Sigmoid colon (tissue), 7 donors: ENCODE results near the gene EDEM1. TPM values are rescaled to one million over a fixed set of nuclear protein-coding genes. Genes with fewer than 3 reads are reported as not detected.

Experiments used
- DNase-seq: peaks from one replicate; pipeline ENCODE4 v3.0.0-alpha.2; 2019
- H3K27ac ChIP-seq, 4 donors: fragments of 200-600 bp; sonication (generic); one replicate each; pipeline ENCODE4 v1.5.1; 2016 to 2019; ENCODE audit warnings: mild to moderate bottlenecking in 1 of 4
- H3K27me3 ChIP-seq, 3 donors: fragments of 200-600 bp; sonication (generic); one replicate each; pipeline ENCODE4 v1.5.1; 2019; ENCODE audit warnings: mild to moderate bottlenecking in 1 of 3
- H3K36me3 ChIP-seq, 4 donors: fragments of 200-600 bp; sonication (generic); one replicate each; pipeline ENCODE4 v1.5.1; 2016 to 2019
- H3K4me1 ChIP-seq, 4 donors: fragments of 200-600 bp; sonication (generic); one replicate each; pipeline ENCODE4 v1.5.1; 2017 to 2019
- H3K4me3 ChIP-seq, 4 donors: fragments of 200-600 bp; sonication (generic); one replicate each; pipeline ENCODE4 v1.5.1; 2017 to 2019; ENCODE audit warnings: mild to moderate bottlenecking in 2 of 4, moderate library complexity in 1 of 4
- H3K9me3 ChIP-seq, 4 donors: fragments of 200-600 bp in 3 of 4; sonication (generic) in 3 of 4; one replicate each; pipeline versions ENCODE4 v1.5.1 to v1.6.1; 2013 to 2019
- CTCF ChIP-seq, 4 experiments: fragments of 450-650 bp in 3 of 4; fragments of 200-600 bp in 1 of 4; IDR thresholded peaks; one replicate each; pipeline ENCODE4 v1.5.1; 2016 to 2019; ENCODE audit warnings: antibody characterized with exemption in 4 of 4, mild to moderate bottlenecking in 3 of 4, moderate library complexity in 2 of 4
- EP300 ChIP-seq, 4 donors: sonication (generic); formaldehyde crosslinking; IDR thresholded peaks; one replicate each; pipeline ENCODE4 v1.6.1; 2017; ENCODE audit warnings: antibody characterized with exemption in 4 of 4
- POLR2A ChIP-seq, 2 donors: fragments of 450-650 bp; IDR thresholded peaks; one replicate each; pipeline ENCODE4 v1.6.1; 2016; ENCODE audit warnings: antibody characterized with exemption in 2 of 2, mild to moderate bottlenecking in 2 of 2, moderate library complexity in 2 of 2
- POLR2AphosphoS5 ChIP-seq, 4 donors: sonication (generic); formaldehyde crosslinking; IDR thresholded peaks; one replicate each; pipeline ENCODE4 v1.6.1; 2017; ENCODE audit warnings: antibody characterized with exemption in 4 of 4
- WGBS, 2 donors: extraction: QIAGEN DNeasy Blood & Tissue Kit; methylation state at CpG; one replicate each; pipeline ENCODE4 v1.1.7; 2013; 5-methylcytosine and 5-hydroxymethylcytosine counted together
- intact Hi-C: fragments of 100-400 bp; cut with DNase I; formaldehyde crosslinking; loops from one replicate; pipeline ENCODE4 v1.15.1; 2023
- polyA plus RNA-seq, 3 donors: library from polyadenylated mRNA; stranded (reverse); fragments of 200-250 nt; gene quantifications; one replicate each; pipeline ENCODE4 v1.2.3, GENCODE V29; 2013
- total RNA-seq, 4 donors: library from RNA; depleted of rRNA; stranded (reverse); fragments of >200 nt; gene quantifications; one replicate each; pipeline ENCODE4 v1.1.0, GENCODE V29; 2016
- donor health status: healthy with polysubstance abuse.
- donor health status: Bipolar disorder and iron deficiency.
- donor health status: healthy.

The EDEM1 gene
- total and polyA plus RNA-seq, 7 donors, result 3.6 to 23.8 (median 18.1) TPM

GRCh38 chr3:5222283-5223005 is 34.9 kb downstream of the EDEM1 start:
- DNase-seq, result no peak
- no peaks in the 10 kb centered on the region for H3K9me3 ChIP-seq
- H3K36me3 ChIP-seq, result peaks cover 0 to 7% (median 2%) of the 10 kb centered on the region in 4 donors
- TF ChIP-seq POLR2AphosphoS5 (IDR thresholded peaks at IDR 0.05) (no peak), POLR2A (IDR thresholded peaks at IDR 0.05) (no peak), CTCF (IDR thresholded peaks at IDR 0.05) (no peak), EP300 (IDR thresholded peaks at IDR 0.05) (no peak)
- no peak overlapping the region for H3K27ac ChIP-seq
- WGBS, 2 donors, result 46 to 77% methylated on average over 13 of the region's 13 CpGs
- peaks cover 0 to 12% (median 9%) of the 10 kb centered on the region in 4 donors for H3K4me1 ChIP-seq
- H3K27me3 ChIP-seq, result no peaks in the 10 kb centered on the region
- intact Hi-C loops, result no loop called here
- H3K4me3 ChIP-seq, result no peak overlapping the region

GRCh38 chr3:5226783-5227182 is 39.3 kb downstream of the EDEM1 start:
- 54% methylated on average over 6 of the region's 6 CpGs for WGBS, 2 donors
- no peaks in the 10 kb centered on the region for H3K9me3 ChIP-seq
- no peaks in the 10 kb centered on the region for H3K4me1 ChIP-seq
- no peak for TF ChIP-seq POLR2AphosphoS5 (IDR thresholded peaks at IDR 0.05)
- TF ChIP-seq POLR2A (IDR thresholded peaks at IDR 0.05), result no peak
- TF ChIP-seq CTCF (IDR thresholded peaks at IDR 0.05), result no peak
- TF ChIP-seq EP300 (IDR thresholded peaks at IDR 0.05), result no peak
- no peak overlapping the region for H3K27ac ChIP-seq
- peaks cover 0 to 4% (median 0%) of the 10 kb centered on the region in 3 donors for H3K27me3 ChIP-seq
- H3K36me3 ChIP-seq, result peaks cover 0 to 3% (median 0%) of the 10 kb centered on the region in 4 donors
- DNase-seq, result no peak
- intact Hi-C loops, result no loop called here
- H3K4me3 ChIP-seq, result no peak overlapping the region

- no peak for TF ChIP-seq EP300 (IDR thresholded peaks at IDR 0.05)
- no peak for TF ChIP-seq POLR2A (IDR thresholded peaks at IDR 0.05)
- TF ChIP-seq CTCF (IDR thresholded peaks at IDR 0.05), result no peak
- TF ChIP-seq POLR2AphosphoS5 (IDR thresholded peaks at IDR 0.05), result no peak
- H3K9me3 ChIP-seq, result no peaks in the 10 kb centered on the region
- H3K27me3 ChIP-seq, result peaks cover 0 to 4% (median 0%) of the 10 kb centered on the region in 3 donors
- intact Hi-C loops, result no loop called here
- H3K36me3 ChIP-seq, result no peaks in the 10 kb centered on the region
- 83 to 84% methylated on average over 6 of the region's 6 CpGs for WGBS, 2 donors
- H3K27ac ChIP-seq, result no peak overlapping the region
- no peak overlapping the region for H3K4me3 ChIP-seq
- H3K4me1 ChIP-seq, result no peaks in the 10 kb centered on the region
- no peak for DNase-seq
Measured at GRCh38 chr3:5227812-5228211, 40.3 kb downstream of the EDEM1 start.

- H3K27ac ChIP-seq, result no peak overlapping the region
- no peaks in the 10 kb centered on the region for H3K4me1 ChIP-seq
- H3K36me3 ChIP-seq, result no peaks in the 10 kb centered on the region
- intact Hi-C loops, result no loop called here
- WGBS, 2 donors, result 64 to 69% methylated on average over 2 of the region's 2 CpGs
- no peak for DNase-seq
- H3K4me3 ChIP-seq, result no peak overlapping the region
- no peak for TF ChIP-seq EP300 (IDR thresholded peaks at IDR 0.05)
- no peak for TF ChIP-seq POLR2AphosphoS5 (IDR thresholded peaks at IDR 0.05)
- TF ChIP-seq POLR2A (IDR thresholded peaks at IDR 0.05), result no peak
- no peak for TF ChIP-seq CTCF (IDR thresholded peaks at IDR 0.05)
- no peaks in the 10 kb centered on the region for H3K9me3 ChIP-seq
- H3K27me3 ChIP-seq, result peaks cover 0 to 4% (median 0%) of the 10 kb centered on the region in 3 donors
Measured at GRCh38 chr3:5229414-5229813, 41.9 kb downstream of the EDEM1 start.
